Caki2 (cell line): Measurements from ENCODE around the gene PTPRG. TPM values are rescaled to one million over a fixed set of nuclear protein-coding genes. Genes with fewer than 3 reads are reported as not detected.
"Not testable (repeated sequence)": the region's sequence is repeated elsewhere in the genome, so short reads cannot be mapped to it uniquely, and the experiment has no call there.

Source experiments
- DNase-seq: peaks from one replicate; pipeline ENCODE4 v3.0.0-alpha.2; 2015; ENCODE audit warnings: low read depth
- in situ Hi-C: cut with HindIII; loops from 2 replicates; pipeline ENCODE4 v1.10.0; 2016; ENCODE audit warnings: low sequenced_read_pairs, low pct_unique_long_range_greater_than_20kb, mixed read lengths
- total RNA-seq: library from RNA; depleted of rRNA; stranded (reverse); fragments of >200 nt; shearing (Covaris generic); gene quantifications from 2 replicates; pipeline ENCODE4 v1.2.3, GENCODE V29; 2014; ENCODE audit warnings: low replicate concordance

Gene PTPRG
- total RNA-seq, 1 experiment from 2014 or later = 9.4 TPM

DNA sequence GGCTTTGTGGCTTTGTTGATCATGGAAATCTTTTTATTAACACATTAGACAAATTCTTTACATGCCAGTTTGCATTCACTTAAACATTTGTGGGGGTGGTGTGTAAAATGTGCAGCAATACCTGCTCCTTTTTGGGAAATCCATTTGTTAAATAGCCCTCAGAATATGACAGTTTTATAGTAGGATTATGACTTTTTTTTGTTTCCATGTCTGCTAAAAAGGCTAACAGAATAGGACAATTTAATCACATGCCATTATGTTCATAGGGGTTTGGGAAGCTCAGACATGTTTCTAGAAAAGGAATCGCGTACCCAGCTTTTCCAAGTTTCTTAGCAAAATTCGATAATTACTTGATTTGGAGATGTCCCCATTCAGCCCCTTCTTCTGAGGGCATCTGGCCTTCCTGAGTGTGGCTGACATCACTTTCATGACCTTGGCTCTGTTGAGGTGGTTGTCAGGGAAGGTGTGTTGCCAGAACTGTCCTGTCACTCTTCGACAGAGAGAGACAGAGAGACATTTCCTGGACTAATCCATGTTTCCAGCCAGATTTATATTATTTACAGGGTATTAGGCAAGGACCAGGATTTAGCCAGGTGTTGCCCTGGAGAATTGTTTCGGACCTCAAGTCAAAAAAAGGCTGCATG lies 126.4 kb downstream of the PTPRG start:
- in situ Hi-C loops = no loop called here
- no peak for DNase-seq

DNA sequence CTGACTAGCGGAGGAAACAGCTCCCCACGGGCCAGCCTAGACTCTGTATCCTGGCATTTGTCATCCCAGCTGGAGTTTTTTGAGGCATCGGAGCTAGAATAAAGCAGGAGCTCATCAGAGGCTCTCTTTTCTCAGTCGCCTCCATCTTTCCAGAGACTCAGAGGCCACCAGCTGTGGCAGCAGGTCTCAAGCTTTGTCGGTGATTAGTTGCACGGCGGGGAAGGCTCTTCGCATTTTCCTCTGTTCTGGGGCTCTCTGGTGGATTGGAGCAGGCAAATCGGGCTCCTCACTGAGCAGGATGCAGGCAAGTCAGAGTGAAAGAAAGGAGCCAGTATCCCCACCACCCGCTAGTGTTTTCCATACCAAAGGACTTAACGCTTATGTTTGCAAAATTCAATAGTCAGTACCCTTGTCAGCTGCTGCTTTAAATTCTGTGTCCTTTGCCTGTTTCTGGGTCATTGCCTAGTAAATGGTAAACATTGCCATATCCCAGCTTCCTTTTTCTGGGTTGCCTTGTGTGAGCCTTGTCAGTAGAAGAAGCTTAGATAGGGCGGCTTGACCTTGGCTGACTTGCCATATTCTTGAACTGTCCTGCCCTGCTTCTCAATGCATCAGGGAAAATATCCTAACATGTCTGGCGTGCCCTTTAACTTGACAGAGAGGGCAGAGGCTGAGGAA lies 127.1 kb downstream of the PTPRG start:
- in situ Hi-C loops = no loop called here
- no peak for DNase-seq

DNA sequence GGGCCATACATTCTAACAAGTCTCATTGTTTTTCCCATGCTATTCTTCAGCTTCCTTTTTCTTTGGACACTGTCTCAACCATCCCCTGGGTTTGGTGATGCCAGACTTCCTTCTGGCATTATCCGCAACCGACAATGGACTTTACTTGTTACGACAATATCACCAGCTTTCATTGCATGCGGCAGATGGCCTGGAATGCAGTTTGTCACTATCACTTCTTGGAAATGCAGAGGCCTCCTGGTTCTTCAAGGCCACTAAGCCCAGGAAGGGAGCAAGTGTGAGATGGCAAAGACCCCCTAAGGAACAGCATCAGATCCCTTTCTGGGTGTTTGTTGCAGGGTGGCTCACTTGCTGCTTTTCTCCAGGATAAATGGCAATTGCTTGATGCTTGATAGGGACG lies 128.6 kb downstream of the PTPRG start:
- DNase-seq = no peak
- in situ Hi-C loops = no loop called here

- no peak for DNase-seq
- in situ Hi-C loops = no loop called here
These were observed 130.1 kb downstream of the PTPRG start for GRCh38 chr3:61691466-61691865.

- in situ Hi-C loops = no loop called here
- DNase-seq = no peak
These were observed 135.9 kb downstream of the PTPRG start for GRCh38 chr3:61697301-61697700.

GRCh38 chr3:61698278-61699072 lies 137.1 kb downstream of the PTPRG start:
- in situ Hi-C loops, DNase-seq: not testable (repeated sequence)

- no peak for DNase-seq
- in situ Hi-C loops = no loop called here
These were observed 138.3 kb downstream of the PTPRG start for GRCh38 chr3:61699622-61700021.

GRCh38 chr3:61701011-61701410 lies 139.6 kb downstream of the PTPRG start:
- DNase-seq = no peak
- in situ Hi-C loops = no loop called here

GRCh38 chr3:61702453-61702852 lies 141.1 kb downstream of the PTPRG start:
- no peak for DNase-seq
- in situ Hi-C loops = no loop called here

DNA sequence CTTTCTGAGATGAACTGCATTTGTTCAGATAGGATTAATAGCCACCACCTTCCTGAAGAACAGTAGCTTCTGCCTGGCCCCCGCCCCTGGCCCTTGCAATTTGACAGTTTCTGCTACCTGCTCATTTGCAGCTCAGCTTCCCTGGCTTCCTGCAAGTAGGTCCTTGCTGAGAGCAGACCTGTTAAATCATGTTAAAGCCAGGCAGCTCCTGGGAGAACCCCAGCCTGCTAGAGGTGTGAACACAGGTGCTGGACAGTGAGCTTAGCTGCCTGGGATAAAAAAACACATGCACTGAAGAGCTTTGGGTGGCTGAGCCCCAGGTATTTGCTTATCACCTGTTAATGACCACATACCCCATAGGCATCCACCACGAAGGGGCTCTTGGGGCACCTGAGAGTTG lies 143.4 kb downstream of the PTPRG start:
- peak; percentile 12 for DNase-seq
- in situ Hi-C loops = no loop called here

DNA sequence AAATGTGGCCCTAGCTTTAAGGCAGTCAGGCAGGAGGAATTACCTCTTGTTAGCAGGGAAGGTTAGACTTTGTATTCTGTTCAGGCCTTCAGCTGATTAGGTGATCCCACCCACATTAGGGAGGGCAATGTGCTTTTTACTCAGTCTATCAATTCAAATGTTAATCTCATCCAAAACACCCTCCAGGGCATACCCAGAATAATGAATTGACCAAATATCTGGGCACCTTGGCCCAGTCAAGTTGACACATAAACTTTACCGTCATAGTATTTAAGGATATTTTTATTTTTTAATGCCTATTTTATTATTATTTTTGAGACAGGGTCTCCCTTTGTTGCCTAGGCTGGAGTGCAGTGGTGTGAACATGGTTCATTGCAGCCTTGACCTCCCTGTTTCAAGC lies 146.1 kb downstream of the PTPRG start:
- DNase-seq = no peak
- in situ Hi-C loops = no loop called here

DNA sequence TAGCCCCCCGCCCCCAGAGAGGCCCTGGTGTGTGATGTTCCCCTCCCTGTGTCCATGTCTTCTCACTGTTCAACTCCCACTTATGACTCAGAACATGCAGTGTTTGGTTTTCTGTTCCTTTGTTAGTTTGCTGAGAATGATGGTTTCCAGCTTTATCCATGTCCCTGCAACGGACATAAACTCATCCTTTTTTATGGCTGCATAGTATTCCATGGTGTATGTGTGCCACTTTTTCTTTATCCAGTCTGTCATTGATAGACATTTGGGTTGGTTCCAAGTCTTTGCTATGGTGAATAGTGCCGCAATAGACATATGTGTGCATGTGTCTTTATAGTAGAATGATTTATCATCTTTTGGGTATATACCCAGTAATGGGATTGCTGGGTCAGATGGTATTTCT lies 149.5 kb downstream of the PTPRG start:
- in situ Hi-C loops, DNase-seq: not testable (repeated sequence)

GRCh38 chr3:61714225-61714624 lies 152.9 kb downstream of the PTPRG start:
- DNase-seq = no peak

GRCh38 chr3:61715886-61716527 lies 154.6 kb downstream of the PTPRG start:
- DNase-seq = no peak
- in situ Hi-C loops = no loop called here

More at GRCh38 chr3:61714225-61714624, 152.9 kb downstream of the PTPRG start:
- in situ Hi-C loops = no loop called here

GRCh38 chr3:61716693-61717092 lies 155.3 kb downstream of the PTPRG start:
- in situ Hi-C loops, DNase-seq: not testable (repeated sequence)

DNA sequence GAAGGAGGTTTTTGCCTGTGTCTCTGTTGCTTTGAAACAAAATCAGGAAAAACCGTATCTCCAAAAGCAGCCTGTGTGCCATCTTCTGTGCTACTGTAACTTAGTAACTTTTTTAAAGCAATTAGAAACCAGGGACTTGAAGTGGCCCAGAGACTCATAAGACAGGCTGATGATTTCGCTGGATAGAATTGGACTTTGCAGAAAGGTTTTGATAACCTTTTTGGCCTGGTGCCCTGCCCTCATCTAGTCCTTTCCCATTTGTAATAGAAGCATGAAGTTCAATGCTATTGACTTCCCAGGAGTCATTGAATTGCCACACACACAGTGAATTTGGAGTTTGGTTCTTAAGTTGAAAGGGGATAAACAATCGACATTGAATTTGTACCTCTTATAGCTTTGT lies 157.2 kb downstream of the PTPRG start:
- in situ Hi-C loops = no loop called here
- DNase-seq = no peak

DNA sequence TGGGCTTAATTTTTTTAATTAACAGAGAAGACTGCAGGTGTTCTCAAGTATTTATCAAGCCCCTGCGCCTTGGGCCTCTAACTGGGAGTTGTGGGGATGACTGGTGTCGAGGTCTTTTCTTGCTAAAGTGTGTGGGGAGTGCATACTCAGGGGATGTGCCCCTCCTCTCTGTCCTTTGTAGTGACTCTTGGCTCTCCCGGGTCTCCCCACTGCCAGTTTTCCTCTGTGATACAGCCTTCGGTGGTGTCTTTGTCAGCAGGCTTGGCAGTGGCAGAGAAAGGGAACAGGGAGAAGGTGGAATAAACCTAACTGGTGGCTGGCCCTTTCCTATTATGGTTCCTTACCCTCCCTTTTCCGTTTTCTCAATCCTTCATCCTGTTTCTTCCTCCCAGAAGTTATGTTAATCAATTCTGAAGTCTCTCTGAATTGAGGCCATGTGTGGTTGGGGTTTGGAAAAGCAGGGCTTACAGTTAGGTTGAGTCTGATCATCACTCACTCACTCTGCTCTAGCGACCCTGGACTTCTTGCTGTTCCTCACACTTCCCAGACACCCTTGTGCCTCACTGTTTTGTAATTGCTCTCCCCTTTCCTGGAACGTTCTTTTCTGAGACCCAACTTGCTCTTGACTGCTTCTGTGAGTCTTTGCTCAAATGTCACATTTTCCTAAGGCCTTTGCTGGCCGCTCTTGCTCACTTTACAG lies 158.1 kb downstream of the PTPRG start:
- no peak for DNase-seq
- in situ Hi-C loops = no loop called here

DNA sequence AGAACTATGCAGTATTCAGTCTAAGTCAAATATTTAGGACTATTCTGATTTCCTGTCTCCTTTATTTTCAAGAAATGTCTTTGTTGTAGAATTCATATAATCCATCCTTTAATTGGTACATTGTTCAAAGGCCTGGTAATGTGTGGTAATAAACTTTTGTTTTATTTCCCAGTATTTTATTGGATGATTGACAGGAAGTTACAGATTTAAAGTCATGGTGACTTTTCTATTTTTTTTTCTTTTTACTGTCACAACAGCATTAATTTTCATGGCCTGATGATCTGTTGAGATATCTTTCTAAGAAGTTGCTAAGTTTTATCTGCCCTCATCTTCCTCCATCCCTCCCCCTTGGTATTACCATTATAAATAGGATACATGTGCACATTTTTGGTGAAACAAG lies 161.7 kb downstream of the PTPRG start:
- DNase-seq = no peak
- in situ Hi-C loops = no loop called here
